Stimulated activated CD8-positive, alpha-beta memory T cell treated with anti-CD3 and anti-CD28 coated beads, Interleukin-7, amount 100 ng/mL, for 4 hours (primary cell): ENCODE measurements around the gene PRR7.

Experiments used
- DNase-seq, 2 donors: peaks; one replicate each; pipeline ENCODE4 v3.0.0-alpha.2; 2020; ENCODE audit warnings: low read depth in 2 of 2

The PRR7 gene

DNA sequence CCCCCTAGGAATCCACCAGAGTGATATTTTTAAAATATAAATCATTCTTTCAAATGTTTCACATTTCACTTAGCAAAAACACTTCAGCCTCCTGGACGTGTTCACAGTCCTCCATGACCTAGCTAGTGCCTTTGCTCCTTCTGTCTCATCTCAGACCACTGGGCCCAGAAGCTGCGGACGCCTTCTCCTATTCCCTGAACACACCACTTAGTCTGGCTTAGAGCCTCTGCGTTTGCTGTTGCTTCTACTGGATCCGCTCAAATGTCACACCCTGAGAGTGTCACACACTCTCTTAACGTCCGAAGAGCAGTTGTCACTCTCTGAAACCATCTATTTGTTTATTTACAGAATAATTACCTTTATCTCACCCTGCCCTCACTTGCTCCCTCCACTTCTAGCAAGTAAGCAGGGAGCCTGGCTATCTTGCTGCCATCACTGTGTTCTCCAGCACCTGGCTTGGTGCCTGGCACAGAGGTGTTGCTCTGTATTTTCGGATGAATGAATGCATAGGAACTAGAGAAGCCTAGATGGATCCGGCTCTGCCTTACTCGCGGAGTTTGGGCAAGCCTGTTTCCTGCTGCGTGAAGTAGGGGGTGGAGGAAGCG lies 21.3 kb upstream of the PRR7 start:
- DNase-seq: no peak

DNA sequence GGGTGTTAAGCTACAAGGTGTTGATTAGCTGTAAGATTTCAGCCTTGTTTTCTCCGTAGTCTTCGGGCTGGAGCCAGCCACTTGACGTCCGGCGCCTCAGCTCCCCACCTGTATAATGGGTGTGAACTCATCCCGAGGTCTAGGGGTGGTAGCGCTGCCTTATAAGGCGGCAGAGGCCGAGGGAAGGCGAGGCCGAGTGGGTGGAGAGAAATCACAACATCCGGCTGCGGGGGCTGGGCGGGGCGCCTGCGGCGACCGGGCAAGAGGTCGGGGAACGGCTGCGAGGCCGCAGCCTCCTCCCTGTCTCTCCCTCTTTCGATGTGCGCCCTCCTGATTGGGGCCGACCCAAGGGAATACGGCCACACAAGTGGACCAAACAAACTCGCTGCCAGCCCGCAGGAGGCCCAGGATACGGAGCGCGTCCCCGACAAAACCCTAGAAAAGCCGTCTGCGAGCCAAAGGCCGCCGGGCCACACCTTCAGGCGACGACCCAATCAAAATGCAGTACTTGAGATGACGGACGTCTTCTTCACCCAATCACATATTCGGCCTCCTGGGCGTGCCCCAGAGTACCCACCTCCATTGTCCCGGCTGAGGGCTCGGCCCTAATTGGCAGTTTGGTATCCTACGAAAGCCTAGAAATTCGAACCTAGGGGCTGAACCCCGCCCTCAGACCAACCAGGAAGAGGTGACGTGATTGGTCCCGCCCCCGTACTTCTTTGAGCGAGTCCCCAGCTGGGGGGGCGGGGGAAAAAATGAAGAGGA lies 20.6 kb upstream of the PRR7 start:
- DNase-seq: peak; percentile 99 to 100

DNA sequence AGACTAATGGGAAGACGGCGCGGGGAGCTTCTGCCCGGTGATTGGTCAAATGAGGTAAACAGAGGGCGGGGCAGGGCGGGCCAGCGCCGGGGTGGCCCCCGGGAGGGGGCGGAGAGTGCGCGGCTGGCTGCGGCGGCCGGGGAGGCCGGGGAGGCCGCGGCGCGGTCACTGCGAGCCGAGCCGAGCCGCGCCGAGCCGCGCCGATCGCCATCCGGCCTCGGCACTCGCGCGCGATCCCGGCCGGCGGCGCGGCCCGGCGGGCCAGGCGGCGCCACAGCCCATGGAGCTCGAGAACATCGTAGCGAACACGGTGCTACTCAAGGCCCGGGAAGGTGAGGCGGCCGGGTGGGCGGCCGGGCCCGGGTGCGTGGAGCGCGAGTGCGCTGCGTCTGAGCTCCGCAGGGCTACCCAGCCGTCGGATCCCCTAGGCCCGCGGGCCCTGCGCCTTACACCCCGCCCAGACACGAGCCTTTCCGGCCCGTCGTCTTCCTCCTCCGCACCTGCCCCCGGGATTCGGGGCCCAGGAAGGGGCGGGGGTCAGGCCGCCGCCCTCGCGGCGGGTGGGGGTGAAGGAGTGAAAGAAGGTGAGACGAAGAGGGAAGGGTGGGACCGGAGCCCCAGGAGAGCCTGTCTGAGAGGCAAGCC lies 19.9 kb upstream of the PRR7 start, which contains the start of gene GRK6:
Gene GRK6, plus strand, starts transcription at position 111 of the 645 bp plus-strand sequence. Its CDS starts 170 bp downstream, at position 281.
- peak in 1 of 2 donors; percentile 65 for DNase-seq

DNA sequence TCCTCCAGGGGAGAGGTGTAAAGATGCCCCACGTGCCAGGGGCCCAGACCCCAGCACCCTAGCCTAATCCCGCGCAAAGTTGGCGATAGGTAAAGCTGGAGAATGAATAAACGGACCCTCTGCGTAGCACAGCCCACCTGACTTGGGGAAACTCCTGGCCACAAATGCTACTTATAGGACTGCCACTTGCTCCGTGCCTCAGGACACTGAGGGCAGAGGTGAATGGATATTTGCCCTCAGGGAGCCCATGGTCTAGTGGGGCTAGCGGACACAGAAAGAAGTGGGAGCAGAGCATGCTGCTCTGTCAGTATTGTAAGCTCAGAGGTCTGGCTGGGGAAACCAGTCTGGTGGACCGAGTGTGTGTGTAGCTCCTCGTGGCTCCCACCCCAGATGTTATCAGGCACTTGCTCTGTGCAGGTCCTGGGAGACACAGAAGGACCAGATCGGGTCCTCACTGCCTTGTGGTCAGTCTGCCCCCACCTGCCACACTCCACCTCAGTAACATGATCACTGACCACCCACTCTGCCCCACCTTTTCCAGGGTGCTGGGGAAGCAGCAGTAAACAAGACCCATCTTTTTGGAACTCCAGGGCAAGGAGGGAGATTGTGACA lies 19.3 kb upstream of the PRR7 start:
- no peak for DNase-seq

DNA sequence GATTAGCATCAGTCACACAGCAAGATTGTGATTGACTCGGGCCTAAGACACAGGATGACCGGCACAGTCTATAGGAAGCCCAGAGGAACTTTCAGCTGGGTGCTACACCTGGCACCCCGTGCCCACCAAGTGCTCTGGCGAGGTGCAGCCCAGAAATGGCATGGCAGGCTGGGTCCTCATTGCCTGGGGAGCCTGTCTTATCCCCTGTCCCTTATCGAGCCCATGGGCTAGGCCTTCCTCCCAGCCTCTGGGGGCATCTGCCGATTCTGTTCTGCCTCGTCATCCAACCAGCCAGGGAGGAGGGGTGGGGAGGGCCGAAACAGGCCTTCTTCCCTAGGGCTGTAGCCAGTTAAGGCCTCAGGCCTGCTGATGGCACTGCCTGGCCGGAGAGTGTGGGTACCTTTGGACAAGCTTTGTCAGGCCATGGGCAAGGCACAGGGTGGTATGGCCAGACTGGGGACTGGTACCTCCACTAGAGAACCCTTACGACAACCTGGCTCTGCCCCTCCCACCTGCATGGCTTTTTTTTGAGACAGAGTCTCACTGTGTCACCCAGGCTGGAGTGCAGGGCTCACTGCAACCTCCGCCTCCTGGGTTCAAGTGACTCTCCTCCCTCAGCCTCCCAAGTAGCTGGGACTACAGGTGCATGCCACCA lies 18.6 kb upstream of the PRR7 start:
- DNase-seq: no peak

DNA sequence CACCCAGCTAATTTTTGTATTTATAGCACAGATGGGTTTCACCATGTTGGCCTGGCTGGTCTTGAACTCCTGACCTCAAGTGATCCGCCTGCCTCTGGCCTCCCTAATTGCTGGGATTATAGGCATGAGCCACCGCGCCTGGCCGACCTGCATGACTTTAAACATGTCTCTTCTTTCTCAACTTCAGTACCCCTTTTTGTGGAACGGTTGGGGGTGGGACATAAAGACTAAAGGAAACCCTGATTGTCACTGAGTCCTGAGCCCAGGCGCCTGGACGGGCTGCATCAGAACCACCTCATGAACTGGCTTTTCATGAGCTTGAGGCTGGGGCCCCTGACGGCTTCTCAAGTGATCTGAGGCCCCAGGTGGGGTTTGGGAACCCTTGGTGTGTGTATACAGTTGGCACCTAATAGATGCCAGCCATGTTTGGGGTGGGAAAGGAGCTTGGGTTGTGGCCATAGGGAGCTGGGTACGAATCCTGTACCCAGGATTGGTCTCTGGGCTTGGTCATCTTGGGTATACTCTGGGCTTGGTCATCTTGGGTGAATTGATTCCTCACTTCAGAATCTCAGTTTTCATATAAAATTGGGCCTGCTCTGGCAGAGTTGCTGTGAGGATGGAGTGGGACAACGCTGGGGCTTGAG lies 17.9 kb upstream of the PRR7 start:
- DNase-seq: no peak

DNA sequence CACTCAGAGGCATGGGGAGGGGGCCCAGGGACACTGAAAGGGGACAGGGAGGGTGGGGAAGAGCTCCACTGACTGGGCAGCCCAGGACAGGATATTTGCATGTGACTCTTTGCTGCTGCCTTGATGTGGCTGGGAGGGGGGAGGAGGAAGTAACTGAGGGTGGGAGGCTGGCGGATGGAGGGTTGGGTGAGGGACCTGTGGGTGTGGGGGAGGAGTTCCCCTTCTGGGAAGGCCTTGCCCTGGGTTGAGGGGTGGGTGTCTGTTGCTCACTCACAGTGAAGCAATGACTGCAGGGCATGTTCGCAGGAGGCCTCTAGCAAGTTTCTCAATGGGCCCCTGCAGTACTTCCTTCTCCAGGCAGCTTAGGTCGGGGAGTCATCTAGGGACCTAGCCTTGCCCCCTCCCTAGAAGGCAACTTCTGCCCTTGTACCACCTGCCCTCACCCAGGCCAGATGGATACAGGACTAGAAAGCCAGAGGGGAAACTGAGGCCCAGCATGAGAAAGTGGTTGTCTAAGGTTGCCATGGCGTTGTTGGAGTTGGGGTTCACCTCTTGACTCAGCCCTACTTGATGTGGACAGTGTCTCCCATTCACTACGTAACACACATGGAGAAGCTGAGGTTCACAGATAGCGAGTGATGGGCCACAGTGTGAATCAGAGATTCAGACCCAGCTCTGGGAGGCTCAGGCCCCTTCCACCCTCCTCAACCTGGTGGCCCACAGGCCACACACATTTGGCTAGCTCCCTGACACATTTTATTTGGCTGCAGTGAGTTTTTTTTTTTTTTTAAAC lies 17.2 kb upstream of the PRR7 start:
- peak; percentile 88 to 89 for DNase-seq

DNA sequence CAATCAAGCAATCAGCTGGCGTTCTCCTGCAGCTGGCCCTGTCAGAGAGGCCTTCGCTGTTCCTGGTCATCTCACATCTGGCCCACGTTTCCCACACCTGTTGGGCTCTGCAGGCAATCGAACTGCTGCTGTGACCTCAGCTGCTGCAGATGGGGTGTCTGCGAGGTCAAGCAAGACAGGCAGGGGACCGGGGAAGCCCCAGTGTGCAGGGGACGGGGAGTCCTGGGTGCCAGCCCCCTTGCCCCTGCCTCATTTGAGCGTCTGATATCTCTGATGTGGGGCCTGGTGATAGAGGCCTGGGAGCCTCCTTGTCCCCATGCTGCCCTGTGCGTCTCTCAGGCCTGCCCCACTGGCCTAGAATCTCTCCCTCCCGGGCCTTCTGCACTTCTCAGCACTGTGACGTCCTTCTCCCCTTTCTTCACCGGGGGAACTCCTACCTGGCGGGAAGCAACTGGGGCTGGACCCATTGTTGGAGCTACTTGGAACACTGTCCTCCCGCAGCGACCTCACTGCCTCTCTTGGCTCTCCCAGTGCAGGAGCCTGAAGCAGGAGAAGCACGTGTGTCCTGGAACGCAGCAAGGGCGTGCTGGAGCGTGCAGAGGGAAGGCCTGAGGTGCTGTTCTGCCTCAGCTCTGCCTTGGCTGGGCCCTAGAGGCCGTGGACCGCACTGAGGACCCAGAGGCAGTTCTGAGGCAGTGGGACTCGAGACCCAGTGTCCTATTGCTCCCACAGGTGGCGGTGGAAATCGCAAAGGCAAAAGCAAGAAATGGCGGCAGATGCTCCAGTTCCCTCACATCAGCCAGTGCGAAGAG lies 16.3 kb upstream of the PRR7 start:
- DNase-seq: no peak

DNA sequence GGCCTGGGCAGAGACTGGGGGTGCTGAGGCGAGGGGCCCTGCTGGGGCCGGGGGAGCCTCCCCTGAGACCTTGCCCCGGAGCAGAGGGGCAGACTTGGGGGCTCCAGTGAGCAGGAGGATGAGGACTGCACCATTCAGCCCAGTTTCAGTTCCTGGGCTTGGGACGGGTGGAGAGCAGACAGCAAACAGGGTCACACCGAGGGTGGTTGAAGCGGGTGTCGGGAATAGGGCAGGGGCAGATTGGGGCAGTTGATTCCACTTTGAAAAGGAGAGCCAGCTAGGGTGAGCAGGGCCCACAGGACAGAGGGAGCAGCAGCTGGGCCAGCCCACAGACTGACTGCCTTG lies 15.7 kb upstream of the PRR7 start:
- DNase-seq: no peak

DNA sequence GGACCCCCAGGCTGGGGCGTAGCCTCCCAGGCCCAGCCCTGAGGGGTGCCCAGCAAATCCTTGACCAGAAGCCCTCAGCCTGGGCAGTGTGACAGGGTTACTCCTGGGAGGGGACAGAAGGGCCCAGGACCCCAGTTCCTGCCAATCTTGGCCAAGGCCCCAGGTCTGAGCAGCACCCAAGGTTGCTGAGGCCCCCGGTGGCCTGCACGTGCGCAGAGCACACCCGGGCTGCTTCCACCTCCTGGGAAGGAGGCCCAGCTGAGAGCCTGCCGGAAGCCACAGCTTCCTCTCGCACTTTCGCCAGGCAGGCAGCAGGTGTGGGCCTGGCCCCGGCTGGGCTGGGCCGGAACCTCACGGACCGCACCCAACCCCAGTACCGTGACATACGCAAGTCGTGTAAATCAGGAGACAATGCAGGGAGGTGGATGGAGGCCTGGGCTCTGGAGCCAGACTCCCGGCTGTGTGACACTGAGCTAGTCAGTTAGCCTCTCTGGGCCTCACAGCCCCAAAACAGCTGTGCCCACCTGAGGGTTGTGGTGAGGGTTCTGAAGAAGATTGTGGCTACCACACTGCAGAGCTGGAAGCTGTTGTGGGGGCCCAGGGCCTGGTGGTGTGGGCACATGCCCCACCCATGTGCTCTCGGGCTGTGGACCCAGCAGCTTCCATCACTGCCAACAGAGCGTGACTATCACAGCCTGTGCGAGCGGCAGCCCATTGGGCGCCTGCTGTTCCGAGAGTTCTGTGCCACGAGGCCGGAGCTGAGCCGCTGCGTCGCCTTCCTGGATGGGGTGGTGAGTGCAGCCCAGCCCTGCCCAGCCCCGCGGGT lies 15.1 kb upstream of the PRR7 start:
- DNase-seq: peak; percentile 42 to 55

DNA sequence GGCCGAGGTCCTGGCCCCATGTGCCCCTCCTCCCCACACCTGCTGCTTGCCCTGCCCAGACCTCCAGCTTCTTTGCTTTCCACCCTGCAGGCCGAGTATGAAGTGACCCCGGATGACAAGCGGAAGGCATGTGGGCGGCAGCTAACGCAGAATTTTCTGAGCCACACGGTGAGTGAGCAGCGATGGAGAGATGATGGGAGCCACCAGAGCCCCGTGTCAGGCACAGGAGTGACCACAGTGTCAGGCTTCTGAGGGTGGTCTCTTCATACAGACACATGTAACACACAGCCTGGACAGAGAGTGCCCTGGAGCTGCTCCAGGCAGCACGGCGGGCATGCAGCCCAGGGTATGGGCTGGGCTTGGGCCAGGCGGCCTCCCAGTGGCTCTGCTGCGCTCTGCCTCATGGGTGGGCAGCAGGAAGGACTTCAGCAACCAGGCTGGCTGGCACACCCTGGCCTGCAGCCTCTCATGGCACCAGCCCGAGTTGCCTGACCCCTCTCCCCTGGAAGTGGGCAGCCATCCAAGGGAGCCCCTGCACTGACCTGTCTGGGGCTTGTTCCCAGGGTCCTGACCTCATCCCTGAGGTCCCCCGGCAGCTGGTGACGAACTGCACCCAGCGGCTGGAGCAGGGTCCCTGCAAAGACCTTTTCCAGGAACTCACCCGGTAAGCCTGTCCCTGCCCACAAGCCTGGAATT lies 14.3 kb upstream of the PRR7 start:
- no peak for DNase-seq

DNA sequence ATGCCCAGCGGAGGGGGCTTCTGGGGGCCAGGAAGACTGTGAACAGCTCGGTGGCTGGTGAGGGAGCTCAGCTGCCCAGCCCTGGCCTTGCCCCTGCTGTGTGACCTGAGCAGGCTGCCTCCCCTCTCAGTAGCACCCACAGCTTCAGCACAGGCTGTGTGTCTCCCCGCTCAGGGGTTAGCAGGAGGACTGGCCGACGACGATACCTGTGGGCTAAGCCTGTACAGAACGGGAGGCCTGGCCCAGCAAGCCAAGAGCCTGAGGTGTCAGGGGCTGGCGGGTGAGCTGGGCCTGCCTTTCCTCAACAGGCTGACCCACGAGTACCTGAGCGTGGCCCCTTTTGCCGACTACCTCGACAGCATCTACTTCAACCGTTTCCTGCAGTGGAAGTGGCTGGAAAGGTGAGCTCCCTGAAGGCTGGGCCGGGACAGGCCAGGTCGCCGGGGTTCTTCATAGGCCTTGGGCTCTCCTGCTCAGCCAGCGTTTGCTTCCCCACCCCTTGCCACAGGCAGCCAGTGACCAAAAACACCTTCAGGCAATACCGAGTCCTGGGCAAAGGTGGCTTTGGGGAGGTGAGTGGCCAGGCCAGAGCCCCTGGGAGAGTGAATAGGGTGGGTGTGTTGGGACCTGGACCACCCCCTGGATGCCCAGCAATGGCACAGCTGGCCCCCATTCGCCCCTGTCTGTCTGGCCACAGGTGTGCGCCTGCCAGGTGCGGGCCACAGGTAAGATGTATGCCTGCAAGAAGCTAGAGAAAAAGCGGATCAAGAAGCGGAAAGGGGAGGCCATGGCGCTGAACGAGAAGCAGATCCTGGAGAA lies 13.6 kb upstream of the PRR7 start:
- no peak for DNase-seq

DNA sequence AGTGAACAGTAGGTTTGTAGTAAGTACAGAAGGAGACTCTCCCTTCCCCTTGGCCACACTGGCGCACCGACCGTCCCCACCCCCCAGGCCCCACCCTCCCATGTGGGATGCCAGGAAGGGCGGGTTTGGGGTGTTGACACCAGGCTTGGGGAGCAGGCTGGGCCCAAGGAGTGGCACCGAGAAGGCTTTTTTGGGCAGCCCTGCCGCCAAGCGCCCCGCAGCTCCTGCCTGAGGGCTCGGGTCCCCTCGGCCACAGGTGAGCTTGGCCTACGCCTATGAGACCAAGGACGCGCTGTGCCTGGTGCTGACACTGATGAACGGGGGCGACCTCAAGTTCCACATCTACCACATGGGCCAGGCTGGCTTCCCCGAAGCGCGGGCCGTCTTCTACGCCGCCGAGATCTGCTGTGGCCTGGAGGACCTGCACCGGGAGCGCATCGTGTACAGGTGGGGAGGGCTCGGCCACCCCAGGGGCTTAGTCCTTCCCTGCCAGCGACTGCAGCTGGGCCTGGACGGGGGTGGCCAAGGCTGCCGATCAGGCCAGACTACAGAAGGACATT lies 12.9 kb upstream of the PRR7 start:
- DNase-seq: no peak

DNA sequence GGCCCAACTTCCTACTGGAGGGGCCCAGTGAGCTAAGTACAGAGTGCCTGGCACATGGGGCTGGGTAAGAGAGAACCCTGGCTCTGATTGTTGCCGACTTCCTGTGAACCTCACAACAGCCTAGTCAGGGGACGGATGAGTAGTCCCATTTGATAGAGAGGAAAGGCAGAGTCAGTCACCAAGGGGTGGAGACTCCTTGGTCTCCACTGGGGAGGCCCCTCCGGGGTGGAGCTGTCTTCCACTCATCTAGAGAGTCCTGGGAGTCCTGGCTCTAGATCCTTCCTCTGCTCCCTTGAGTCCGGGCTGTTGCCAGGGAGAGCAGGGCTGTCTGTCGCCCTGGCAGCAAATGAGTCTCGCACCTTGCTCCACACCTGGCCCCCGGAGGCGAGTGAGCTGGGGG lies 12.2 kb upstream of the PRR7 start:
- DNase-seq: peak in 1 of 2 donors; percentile 44

DNA sequence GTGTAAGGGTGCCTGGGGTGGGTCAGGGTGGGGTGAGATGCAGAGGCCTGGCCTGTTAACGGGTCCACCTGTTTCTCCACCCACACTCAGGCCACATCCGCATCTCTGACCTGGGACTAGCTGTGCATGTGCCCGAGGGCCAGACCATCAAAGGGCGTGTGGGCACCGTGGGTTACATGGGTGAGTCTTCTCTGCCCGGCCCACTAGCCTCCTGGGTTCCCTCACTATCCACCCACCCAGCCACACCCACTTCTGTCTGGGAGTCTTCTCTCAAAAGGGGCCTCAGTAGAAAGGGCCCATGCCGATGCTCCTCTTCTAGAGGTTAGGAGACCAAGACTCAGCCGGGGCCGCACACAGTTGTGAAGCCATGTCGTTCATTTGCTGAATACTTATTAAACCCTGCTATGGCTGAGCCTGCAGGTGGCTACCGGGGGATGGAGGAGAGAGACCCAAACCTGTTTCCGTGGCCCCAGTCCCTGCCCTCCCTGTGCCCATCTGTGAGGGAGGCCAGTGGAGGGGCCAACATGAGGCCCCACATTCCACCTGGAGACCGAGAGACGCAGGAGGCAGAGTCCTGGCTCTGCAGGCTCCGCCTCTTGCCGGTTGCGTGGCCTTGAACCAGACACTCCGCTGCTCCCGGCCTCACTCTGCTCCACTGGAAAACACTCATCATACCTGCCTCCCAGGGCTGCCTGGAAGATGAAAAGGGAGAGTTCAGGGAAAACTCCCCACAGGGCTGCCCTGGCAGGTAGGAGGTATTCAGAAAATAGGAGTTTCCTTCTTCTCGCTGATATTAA lies 11.5 kb upstream of the PRR7 start:
- DNase-seq: no peak

DNA sequence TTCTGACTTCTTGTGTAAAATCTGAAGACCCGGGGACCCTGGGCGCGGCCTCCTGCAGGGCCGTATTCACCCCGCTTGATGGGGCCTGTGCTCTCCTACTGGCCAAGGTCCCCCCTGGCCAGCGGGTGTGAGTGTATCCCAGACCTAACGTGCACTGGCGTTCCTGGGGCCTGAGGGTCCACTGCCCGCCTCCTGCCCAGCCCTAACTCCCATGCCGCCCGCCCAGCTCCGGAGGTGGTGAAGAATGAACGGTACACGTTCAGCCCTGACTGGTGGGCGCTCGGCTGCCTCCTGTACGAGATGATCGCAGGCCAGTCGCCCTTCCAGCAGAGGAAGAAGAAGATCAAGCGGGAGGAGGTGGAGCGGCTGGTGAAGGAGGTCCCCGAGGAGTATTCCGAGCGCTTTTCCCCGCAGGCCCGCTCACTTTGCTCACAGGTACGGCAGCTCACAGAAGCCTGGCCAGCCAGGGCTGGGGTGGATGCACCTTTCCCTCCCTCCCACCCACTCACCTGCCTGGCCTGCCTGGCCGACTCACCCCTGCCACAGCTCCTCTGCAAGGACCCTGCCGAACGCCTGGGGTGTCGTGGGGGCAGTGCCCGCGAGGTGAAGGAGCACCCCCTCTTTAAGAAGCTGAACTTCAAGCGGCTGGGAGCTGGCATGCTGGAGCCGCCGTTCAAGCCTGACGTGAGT lies 10.6 kb upstream of the PRR7 start:
- DNase-seq: no peak
